Measurements from ENCODE around the gene PADI1.

PADI1 gene

GRCh38 chr1:17214876-17215544, 10.1 kb downstream of the PADI1 start:
- DNase-seq (ENCODE audit: low read depth in 2 of 2) = no peak
- H3K4me3 ChIP-seq (replicated peaks in 1 of 2; ENCODE audit: low read depth in 2 of 2, low read length in 2 of 2) = no peak overlapping the region
- TF ChIP-seq CTCF (IDR thresholded peaks at IDR 0.05; ENCODE audit: low read depth, low read length) = no peak

DNA sequence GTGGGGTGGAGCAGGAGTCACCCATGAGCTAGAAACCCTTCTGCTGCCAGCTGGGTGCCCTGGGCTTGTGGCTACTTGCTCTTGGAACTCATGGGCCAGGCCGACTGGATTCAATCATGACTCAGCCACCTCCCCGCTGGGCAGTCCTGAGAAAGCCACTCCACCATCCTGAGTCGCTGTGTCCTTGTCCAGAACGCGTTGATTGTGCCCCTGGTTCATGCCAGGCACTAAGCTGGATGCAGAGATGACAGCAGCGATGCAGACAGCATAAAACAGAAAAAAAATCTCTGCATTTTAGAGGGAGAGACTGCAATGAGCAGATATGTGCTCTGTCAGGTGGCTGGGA, 10.6 kb downstream of the PADI1 start:
- DNase-seq (ENCODE audit: low read depth in 2 of 2) = peak in 1 of 2 donors; percentile 26
- TF ChIP-seq CTCF (IDR thresholded peaks at IDR 0.05; ENCODE audit: low read depth, low read length) = no peak

GRCh38 chr1:17216078-17216477, 11.2 kb downstream of the PADI1 start:
- DNase-seq (ENCODE audit: low read depth in 2 of 2) = no peak
- TF ChIP-seq CTCF (IDR thresholded peaks at IDR 0.05; ENCODE audit: low read depth, low read length) = no peak
- H3K4me3 ChIP-seq (replicated peaks in 1 of 2; ENCODE audit: low read depth in 2 of 2, low read length in 2 of 2) = no peak overlapping the region

More for the DNA sequence above, 10.6 kb downstream of the PADI1 start:
- no peak overlapping the region for H3K4me3 ChIP-seq (replicated peaks in 1 of 2; ENCODE audit: low read depth in 2 of 2, low read length in 2 of 2)

DNA sequence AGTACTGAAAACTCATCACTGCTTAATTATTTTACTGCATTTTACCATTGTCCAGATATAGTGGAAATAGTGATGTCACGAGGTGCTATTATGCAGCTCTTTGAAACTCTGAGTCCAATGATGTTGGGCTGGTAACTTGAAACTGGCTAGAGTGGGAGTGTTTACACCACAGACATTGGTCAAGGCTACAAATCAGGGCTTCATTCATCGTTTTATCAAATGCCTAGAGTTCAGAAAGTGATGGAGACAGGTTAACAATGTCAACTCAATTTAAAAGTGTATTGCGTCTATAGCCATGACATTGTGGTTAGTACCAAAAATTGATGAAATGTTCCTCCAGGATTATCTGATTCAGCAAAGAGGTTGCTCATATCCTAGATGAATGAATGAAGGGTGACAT, 12.7 kb downstream of the PADI1 start:
- TF ChIP-seq CTCF (IDR thresholded peaks at IDR 0.05; ENCODE audit: low read depth, low read length) = no peak
- DNase-seq (ENCODE audit: low read depth in 2 of 2) = no peak
- H3K4me3 ChIP-seq (replicated peaks in 1 of 2; ENCODE audit: low read depth in 2 of 2, low read length in 2 of 2) = no peak overlapping the region

GRCh38 chr1:17218939-17219338, 14.0 kb downstream of the PADI1 start:
- TF ChIP-seq CTCF (IDR thresholded peaks at IDR 0.05; ENCODE audit: low read depth, low read length) = no peak
- no peak for DNase-seq (ENCODE audit: low read depth in 2 of 2)
- H3K4me3 ChIP-seq (replicated peaks in 1 of 2; ENCODE audit: low read depth in 2 of 2, low read length in 2 of 2) = no peak overlapping the region

DNA sequence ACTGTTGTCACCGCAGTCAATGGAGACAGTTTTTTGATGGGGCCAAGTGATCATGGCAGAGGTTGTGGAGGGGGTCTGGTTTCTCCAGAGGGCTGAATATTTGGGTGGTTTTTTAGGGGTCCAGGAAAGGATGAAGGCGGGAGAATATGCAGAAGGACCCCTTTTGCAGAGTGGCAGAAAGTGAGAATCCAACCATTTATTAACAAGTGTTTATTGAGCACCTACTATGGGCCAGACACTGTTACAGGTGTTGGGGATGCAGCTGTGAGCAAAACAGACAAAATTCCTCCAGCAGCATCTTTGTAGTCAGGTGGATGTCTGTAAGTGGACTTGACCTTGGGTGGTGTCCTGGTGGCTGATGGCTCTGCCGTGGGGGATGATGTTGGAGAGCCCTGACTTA, 15.4 kb downstream of the PADI1 start:
- no peak overlapping the region for H3K4me3 ChIP-seq (replicated peaks in 1 of 2; ENCODE audit: low read depth in 2 of 2, low read length in 2 of 2)
- TF ChIP-seq CTCF (IDR thresholded peaks at IDR 0.05; ENCODE audit: low read depth, low read length) = no peak
- DNase-seq (ENCODE audit: low read depth in 2 of 2) = no peak

DNA sequence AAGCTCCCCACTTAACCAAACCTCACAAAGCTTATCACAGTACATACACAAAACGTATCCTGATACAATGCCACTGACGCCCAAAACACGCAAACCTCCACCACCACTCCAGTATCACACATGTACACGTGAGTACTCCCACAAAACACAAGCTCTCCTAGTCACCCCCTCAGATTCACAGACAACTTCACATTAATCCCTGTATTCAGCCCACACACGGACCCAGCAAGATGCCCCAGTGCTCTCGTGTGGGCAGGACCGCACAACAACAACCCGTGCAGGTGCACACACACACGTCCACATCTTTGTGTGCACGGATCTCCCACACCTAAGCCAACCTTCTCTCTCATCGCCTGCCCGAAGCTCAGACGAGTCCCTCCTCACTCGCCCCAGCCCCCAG, 17.6 kb downstream of the PADI1 start:
- TF ChIP-seq CTCF (IDR thresholded peaks at IDR 0.05; ENCODE audit: low read depth, low read length) = no peak
- no peak overlapping the region for H3K4me3 ChIP-seq (replicated peaks in 1 of 2; ENCODE audit: low read depth in 2 of 2, low read length in 2 of 2)
- DNase-seq (ENCODE audit: low read depth in 2 of 2) = no peak

Data from cardiac fibroblast (primary cell).